Raji (cell line): ENCODE measurements around the gene KLF12.

Experiments
- POLR2A ChIP-seq: IDR thresholded peaks from 2 replicates; pipeline ENCODE4 v1.6.1; 2011; ENCODE audit warnings: low read depth, low read length, control low read depth; ENCODE audit not compliant: insufficient read depth

KLF12 gene

GRCh38 chr13:74134221-74134776 lies at the start of gene KLF12:
KLF12 (minus strand) TSS chr13:74134404.
- peak; percentile 38; the same call in 1 of the 2 replicates for TF ChIP-seq POLR2A

- TF ChIP-seq POLR2A: no peak
Measured at GRCh38 chr13:74182491-74182890, 48.3 kb upstream of the KLF12 start.

GRCh38 chr13:74174810-74175209 lies 40.6 kb upstream of the KLF12 start:
- no peak for TF ChIP-seq POLR2A

- TF ChIP-seq POLR2A: no peak
Measured at GRCh38 chr13:74173822-74174221, 39.6 kb upstream of the KLF12 start.

- no peak for TF ChIP-seq POLR2A
Measured at GRCh38 chr13:74171641-74172040, 37.4 kb upstream of the KLF12 start.

GRCh38 chr13:74169676-74170075 lies 35.5 kb upstream of the KLF12 start:
- no peak for TF ChIP-seq POLR2A

- TF ChIP-seq POLR2A: no peak
Measured at GRCh38 chr13:74168263-74168675, 34.1 kb upstream of the KLF12 start.

- TF ChIP-seq POLR2A: no peak
Measured at GRCh38 chr13:74166261-74167004, 32.2 kb upstream of the KLF12 start.

GRCh38 chr13:74162782-74163181 lies 28.6 kb upstream of the KLF12 start:
- no peak for TF ChIP-seq POLR2A

- TF ChIP-seq POLR2A: no peak
Measured at GRCh38 chr13:74162135-74162534, 27.9 kb upstream of the KLF12 start.

GRCh38 chr13:74158571-74159352 lies 24.6 kb upstream of the KLF12 start:
- no peak for TF ChIP-seq POLR2A

GRCh38 chr13:74158028-74158427 lies 23.8 kb upstream of the KLF12 start:
- TF ChIP-seq POLR2A: no peak

GRCh38 chr13:74154981-74155380 lies 20.8 kb upstream of the KLF12 start:
- TF ChIP-seq POLR2A: no peak

GRCh38 chr13:74153316-74153715 lies 19.1 kb upstream of the KLF12 start:
- TF ChIP-seq POLR2A: no peak

GRCh38 chr13:74151859-74152258 lies 17.7 kb upstream of the KLF12 start:
- TF ChIP-seq POLR2A: no peak

- TF ChIP-seq POLR2A: no peak
Measured at GRCh38 chr13:74148352-74148751, 14.1 kb upstream of the KLF12 start.
